ENCODE results near the gene SLC5A10.
A peak's percentile ranks its signal among the peaks of the same experiment; 100 is the strongest.
"Not testable (repeated sequence)": the region's sequence is repeated elsewhere in the genome, so short reads cannot be mapped to it uniquely, and the experiment has no call there.

SLC5A10 gene

GRCh38 chr17:19055447-19055846 lies 103.5 kb downstream of the SLC5A10 start:
- DNase-seq; H3K4me3 ChIP-seq; H3K4me1 ChIP-seq; H3K27me3 ChIP-seq; H3K27ac ChIP-seq; H3K9me3 ChIP-seq; H3K36me3 ChIP-seq; intact Hi-C loops (cut with DNase I; ENCODE audit: low total_unique reads): not testable (repeated sequence)

GRCh38 chr17:19062009-19062717 lies 110.2 kb downstream of the SLC5A10 start:
- Histone ChIP-seq H3K4me3 (peak overlapping the region in 1 of 2 donors; percentile 38), H3K27ac (peak overlapping the region in 1 of 2 donors; percentile 60)
- H3K9me3 ChIP-seq; H3K27me3 ChIP-seq; H3K36me3 ChIP-seq; intact Hi-C loops (cut with DNase I; ENCODE audit: low total_unique reads); H3K4me1 ChIP-seq: not testable (repeated sequence)
- peak; percentile 26 to 72 for DNase-seq

- H3K27me3 ChIP-seq; H3K4me1 ChIP-seq; H3K4me3 ChIP-seq; H3K36me3 ChIP-seq; H3K27ac ChIP-seq; H3K9me3 ChIP-seq; intact Hi-C loops (cut with DNase I; ENCODE audit: low total_unique reads); DNase-seq: not testable (repeated sequence)
Measured at GRCh38 chr17:19062718-19063325, 110.9 kb downstream of the SLC5A10 start.

GRCh38 chr17:19063326-19063956 lies 111.5 kb downstream of the SLC5A10 start:
- peak; percentile 77 to 86 for DNase-seq
- Histone ChIP-seq H3K27ac (peak overlapping the region; percentile 64 to 83), H3K4me3 (peak overlapping the region; percentile 22 to 48)
- H3K36me3 ChIP-seq; H3K9me3 ChIP-seq; intact Hi-C loops (cut with DNase I; ENCODE audit: low total_unique reads); H3K4me1 ChIP-seq; H3K27me3 ChIP-seq: not testable (repeated sequence)

- H3K4me1 ChIP-seq; DNase-seq; H3K36me3 ChIP-seq; H3K27ac ChIP-seq; H3K4me3 ChIP-seq; H3K27me3 ChIP-seq; H3K9me3 ChIP-seq; intact Hi-C loops (cut with DNase I; ENCODE audit: low total_unique reads): not testable (repeated sequence)
Measured at GRCh38 chr17:19064378-19064777, 112.4 kb downstream of the SLC5A10 start.

GRCh38 chr17:19070318-19071168 lies 118.6 kb downstream of the SLC5A10 start:
- H3K36me3 ChIP-seq; H3K4me1 ChIP-seq; intact Hi-C loops (cut with DNase I; ENCODE audit: low total_unique reads); H3K9me3 ChIP-seq; DNase-seq; H3K27me3 ChIP-seq; H3K4me3 ChIP-seq; H3K27ac ChIP-seq: not testable (repeated sequence)

Data from tibial artery (tissue), 4 donors.